HK-2 (cell line): ENCODE data around the gene DSCAM.
"Not testable (repeated sequence)": the region's sequence is repeated elsewhere in the genome, so short reads cannot be mapped to it uniquely, and the experiment has no call there.

Source experiments
- DNase-seq: peaks from one replicate; pipeline ENCODE4 v3.0.0-alpha.2; 2018; ENCODE audit not compliant: unreplicated experiment

DSCAM gene

GRCh38 chr21:40052276-40052675, 794.7 kb downstream of the DSCAM start:
- DNase-seq: no peak

- no peak for DNase-seq
Measured at GRCh38 chr21:40051801-40052200, 795.2 kb downstream of the DSCAM start.

- DNase-seq: no peak
Measured at GRCh38 chr21:40049931-40050290, 797.0 kb downstream of the DSCAM start.

- no peak for DNase-seq
Measured at GRCh38 chr21:40049031-40049930, 797.7 kb downstream of the DSCAM start.

- no peak for DNase-seq
Measured at GRCh38 chr21:40047993-40048730, 798.8 kb downstream of the DSCAM start.

GRCh38 chr21:40047211-40047610, 799.7 kb downstream of the DSCAM start:
- DNase-seq: no peak

GRCh38 chr21:40043866-40044265, 803.1 kb downstream of the DSCAM start:
- no peak for DNase-seq

- no peak for DNase-seq
Measured at GRCh38 chr21:40043423-40043822, 803.5 kb downstream of the DSCAM start.

- DNase-seq: no peak
Measured at GRCh38 chr21:40041446-40041845, 805.5 kb downstream of the DSCAM start.

GRCh38 chr21:40033156-40033782, 813.7 kb downstream of the DSCAM start:
- not testable (repeated sequence) for DNase-seq

GRCh38 chr21:40029888-40030287, 817.1 kb downstream of the DSCAM start:
- DNase-seq: no peak

- not testable (repeated sequence) for DNase-seq
Measured at GRCh38 chr21:40028393-40028792, 818.6 kb downstream of the DSCAM start.

GRCh38 chr21:40021558-40022351, 825.2 kb downstream of the DSCAM start:
- no peak for DNase-seq

- no peak for DNase-seq
Measured at GRCh38 chr21:40020651-40021050, 826.3 kb downstream of the DSCAM start.

GRCh38 chr21:40018871-40019475, 828.0 kb downstream of the DSCAM start:
- DNase-seq: no peak

- no peak for DNase-seq
Measured at GRCh38 chr21:40016667-40017066, 830.3 kb downstream of the DSCAM start.

- DNase-seq: no peak
Measured at GRCh38 chr21:40016234-40016633, 830.7 kb downstream of the DSCAM start.

- no peak for DNase-seq
Measured at GRCh38 chr21:40015818-40016217, 831.1 kb downstream of the DSCAM start.

- DNase-seq: no peak
Measured at GRCh38 chr21:40014394-40014793, 832.6 kb downstream of the DSCAM start.

- no peak for DNase-seq
Measured at GRCh38 chr21:40013001-40013735, 833.8 kb downstream of the DSCAM start.

- no peak for DNase-seq
Measured at GRCh38 chr21:40011371-40011770, 835.6 kb downstream of the DSCAM start.
